ENCODE results near the gene CASZ1. TPM values are rescaled to one million over a fixed set of nuclear protein-coding genes. Genes with fewer than 3 reads are reported as not detected.
A peak's percentile ranks its signal among the peaks of the same experiment; 100 is the strongest.

Gene CASZ1
- total RNA-seq, 1 experiment from 2014 or later: 3.9 TPM

DNA sequence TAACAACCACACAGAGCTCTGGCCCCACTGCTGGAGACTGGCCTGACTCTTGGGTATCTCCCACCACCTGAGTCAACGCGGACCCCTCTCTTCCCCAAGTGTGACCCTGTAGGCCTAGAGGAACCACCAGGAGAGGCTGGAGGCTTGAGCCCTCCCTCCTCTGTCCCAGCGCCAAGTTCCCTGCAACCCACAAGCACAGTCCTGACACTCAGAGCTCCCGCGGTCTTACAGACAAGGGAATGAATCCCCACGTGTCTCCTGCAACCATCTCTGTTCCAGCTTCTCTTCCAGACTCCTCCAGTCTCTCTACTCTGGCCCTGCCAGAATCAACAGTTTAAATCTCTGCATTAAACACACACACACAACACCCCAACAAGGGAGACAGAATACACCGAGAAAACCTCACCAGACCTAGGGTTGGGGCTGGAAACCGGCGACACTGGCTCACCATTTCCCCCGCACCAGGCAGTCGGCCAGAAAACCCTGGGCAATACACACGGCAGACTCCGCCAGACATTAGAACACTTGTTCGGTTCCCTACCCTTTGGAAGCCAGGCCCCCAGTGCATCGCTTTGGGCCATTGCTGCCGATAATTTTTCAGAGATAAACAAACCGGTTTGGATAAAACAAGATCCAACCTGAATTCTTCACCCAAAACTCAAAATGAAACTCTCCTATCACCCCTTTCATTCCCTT lies 21.7 kb downstream of the CASZ1 start:
- H2BK120ac ChIP-seq (ENCODE audit: low read depth, low read length, poor library complexity, severe bottlenecking): no peak overlapping the region
- H3K23me2 ChIP-seq (ENCODE audit: insufficient read length, low read depth, low read length, poor library complexity, severe bottlenecking): no peaks in the 10 kb centered on the region
- H2AK5ac ChIP-seq (ENCODE audit: insufficient read length, low read length): no peak overlapping the region
- H4K91ac ChIP-seq (ENCODE audit: insufficient read length, low read depth, low read length): no peak overlapping the region
- no peak overlapping the region for H3K18ac ChIP-seq (ENCODE audit: insufficient read length, low read depth, low read length)
- no peak overlapping the region for H3K23ac ChIP-seq (ENCODE audit: insufficient read length, low read depth, low read length)
- H3K4ac ChIP-seq (ENCODE audit: low read depth, low read length): no peak overlapping the region
- H4K8ac ChIP-seq (replicated peaks; ENCODE audit: insufficient read length, low read depth, low read length): no peak overlapping the region
- no peak overlapping the region for H3K4me2 ChIP-seq (ENCODE audit: insufficient read depth, insufficient read length, low read length)
- no peak overlapping the region for H3T11ph ChIP-seq (ENCODE audit: low read length)
- H3K79me2 ChIP-seq (ENCODE audit: insufficient read depth, low read length): no peaks in the 10 kb centered on the region
- no peaks in the 10 kb centered on the region for H4K20me1 ChIP-seq (ENCODE audit: control insufficient read depth, insufficient read depth, insufficient read length)
- Mint-ChIP-seq H3K4me1 (peaks cover 11 to 18% of the 10 kb centered on the region in 2 experiments), H3K9me3 (no peaks in the 10 kb centered on the region), H3K4me3 (no peak overlapping the region), H3K27me3 (ENCODE audit: low read depth) (no peaks in the 10 kb centered on the region; the same call in 1 of the 2 replicates), H3K27ac (peak overlapping the region in 1 of 3 experiments; percentile 0; a peak in 2 of 7 replicates), H3K36me3 (ENCODE audit: insufficient read depth in 1 of 3, low read depth in 3 of 3) (no peaks in the 10 kb centered on the region)
- H3K9me3 ChIP-seq (ENCODE audit: control insufficient read depth, low read depth, low read length): no peaks in the 10 kb centered on the region
- no peak overlapping the region for H3K56ac ChIP-seq (ENCODE audit: insufficient read length, low read depth, low read length)
- WGBS (ENCODE audit: extremely low coverage, insufficient read length, low lambda C conversion rate): no CpG with 5 or more reads among the region's 17 CpGs
- no peak overlapping the region for H3K27ac ChIP-seq (ENCODE audit: insufficient read length, low read depth, low read length)
- no peak for DNase-seq
- no peak overlapping the region for H4K5ac ChIP-seq (ENCODE audit: insufficient read length, low read depth, low read length)
- H2BK12ac ChIP-seq (ENCODE audit: insufficient read length, low read depth, low read length): no peak overlapping the region
- no peak for TF ChIP-seq CTCF (conservative IDR thresholded peaks at IDR 0.05)
- H3K79me1 ChIP-seq (ENCODE audit: insufficient read depth, low read depth, low read length, poor library complexity, severe bottlenecking): no peaks in the 10 kb centered on the region
- no peak overlapping the region for H2BK5ac ChIP-seq (ENCODE audit: insufficient read length, low read length)
- no peak overlapping the region for H2BK15ac ChIP-seq (ENCODE audit: low read depth, low read length)
- H3K14ac ChIP-seq (ENCODE audit: insufficient read depth, low read length): no peak overlapping the region
- no peaks in the 10 kb centered on the region for H3K4me1 ChIP-seq (ENCODE audit: insufficient read depth, low read length)
- H3K27me3 ChIP-seq (ENCODE audit: insufficient read depth, low read length): no peaks in the 10 kb centered on the region
- no peak overlapping the region for H2AFZ ChIP-seq (ENCODE audit: low read length)
- no peak overlapping the region for H3K9ac ChIP-seq (ENCODE audit: extremely low read depth, insufficient read length, low read length)
- no peak overlapping the region for H2BK20ac ChIP-seq (ENCODE audit: low read depth, low read length, poor library complexity, severe bottlenecking)

Data from H9 (cell line).